Neuron (in vitro differentiated cells): ENCODE measurements around the gene ATF5.
"Not testable (repeated sequence)": the region's sequence is repeated elsewhere in the genome, so short reads cannot be mapped to it uniquely, and the experiment has no call there.

ENCODE experiments used
- H2AFZ ChIP-seq: one replicate; pipeline ENCODE4 v1.6.1; 2013; ENCODE audit warnings: low read depth, mild to moderate bottlenecking, inconsistent platforms, low read length, moderate library complexity
- H3K27me3 ChIP-seq: one replicate; pipeline ENCODE4 v1.6.1; 2013; ENCODE audit warnings: low read length; ENCODE audit not compliant: insufficient read depth
- H3K36me3 ChIP-seq: one replicate; pipeline ENCODE4 v1.6.1; 2013; ENCODE audit warnings: low read length; ENCODE audit not compliant: insufficient read depth
- H3K4me1 ChIP-seq: one replicate; pipeline ENCODE4 v1.6.1; 2013; ENCODE audit warnings: low read length; ENCODE audit not compliant: insufficient read depth
- H3K4me3 ChIP-seq: 2 replicates; pipeline ENCODE4 v1.5.1; 2013; ENCODE audit warnings: mild to moderate bottlenecking, low read length, moderate library complexity
- H3K9me3 ChIP-seq: one replicate; pipeline ENCODE4 v1.6.1; 2013; ENCODE audit warnings: low read length

Gene ATF5

GRCh38 chr19:49952479-49952836, 23.5 kb downstream of the ATF5 start:
- H3K9me3 ChIP-seq = no peaks in the 10 kb centered on the region

DNA sequence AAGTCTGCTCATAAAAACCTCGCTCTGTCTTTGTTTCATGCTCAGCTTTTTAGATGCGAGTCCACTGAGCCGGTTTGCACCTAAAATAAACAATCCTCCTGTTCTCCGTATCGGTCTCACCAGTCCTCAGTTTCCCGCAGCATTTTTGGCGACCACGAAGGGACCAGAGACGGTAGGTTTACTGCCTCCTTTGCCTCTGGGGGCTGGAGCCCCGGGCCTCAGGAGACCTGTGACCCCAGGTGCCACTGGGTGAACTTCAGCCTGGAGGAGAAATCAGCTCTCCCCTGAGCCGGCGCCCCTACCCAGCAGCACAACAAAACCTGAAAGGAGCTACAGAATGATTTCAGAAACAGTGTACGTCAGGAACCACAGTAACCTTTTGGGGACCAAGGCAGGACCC, 23.9 kb downstream of the ATF5 start:
- H3K27me3 ChIP-seq = no peaks in the 10 kb centered on the region
- no peaks in the 10 kb centered on the region for H3K9me3 ChIP-seq
- H3K4me3 ChIP-seq = no peak overlapping the region
- no peak overlapping the region for H2AFZ ChIP-seq
- no peaks in the 10 kb centered on the region for H3K36me3 ChIP-seq
- H3K4me1 ChIP-seq = peaks cover 17% of the 10 kb centered on the region

More at GRCh38 chr19:49952479-49952836, 23.5 kb downstream of the ATF5 start:
- no peak overlapping the region for H2AFZ ChIP-seq
- H3K27me3 ChIP-seq = no peaks in the 10 kb centered on the region
- H3K4me3 ChIP-seq = no peak overlapping the region
- H3K4me1 ChIP-seq = peaks cover 17% of the 10 kb centered on the region
- H3K36me3 ChIP-seq = no peaks in the 10 kb centered on the region

GRCh38 chr19:49953416-49953815, 24.4 kb downstream of the ATF5 start:
- Histone ChIP-seq H3K4me3 (no peak overlapping the region), H3K27me3 (no peaks in the 10 kb centered on the region), H3K36me3 (no peaks in the 10 kb centered on the region), H2AFZ (no peak overlapping the region), H3K9me3 (no peaks in the 10 kb centered on the region), H3K4me1 (peaks cover 17% of the 10 kb centered on the region)

DNA sequence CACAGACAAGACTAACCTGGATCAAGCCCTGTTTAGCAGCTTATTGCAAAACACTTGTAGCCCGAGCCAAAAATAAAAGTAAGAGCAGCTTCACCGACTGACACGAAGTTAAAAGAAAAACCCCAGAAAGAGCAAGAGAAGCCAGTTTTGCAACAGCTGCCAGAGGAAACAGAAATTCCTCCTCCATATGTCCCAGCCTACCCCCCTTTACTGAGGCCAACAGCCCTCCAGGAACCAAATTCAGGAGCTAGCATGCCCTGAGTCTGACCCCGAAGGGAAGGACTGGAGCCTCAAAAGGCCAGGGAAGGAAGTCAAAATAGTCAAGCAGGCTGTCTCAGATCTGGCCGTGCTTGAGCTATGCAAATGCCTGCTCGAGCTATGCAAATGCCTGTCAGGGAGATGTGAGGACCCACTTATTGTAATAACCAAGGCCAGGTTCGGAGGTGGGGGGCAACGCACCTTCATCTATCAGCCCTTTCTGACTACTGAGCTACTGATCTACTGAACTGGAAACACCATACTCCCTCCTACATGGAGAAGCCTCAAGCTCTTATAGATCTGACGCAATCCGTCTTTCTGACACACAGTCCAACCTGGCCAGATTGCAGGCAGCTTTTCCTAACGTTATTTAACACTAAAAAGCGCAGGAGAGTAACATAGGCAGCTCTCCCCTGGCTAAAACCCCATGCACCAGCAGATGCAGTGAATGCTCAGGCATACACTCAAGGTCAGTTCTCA, 25.3 kb downstream of the ATF5 start:
- H3K4me3 ChIP-seq = no peak overlapping the region
- no peaks in the 10 kb centered on the region for H3K9me3 ChIP-seq
- no peaks in the 10 kb centered on the region for H3K36me3 ChIP-seq
- no peak overlapping the region for H2AFZ ChIP-seq
- H3K27me3 ChIP-seq = no peaks in the 10 kb centered on the region
- peaks cover 17% of the 10 kb centered on the region for H3K4me1 ChIP-seq

- Histone ChIP-seq H3K27me3 (no peaks in the 10 kb centered on the region), H3K4me1 (peaks cover 13% of the 10 kb centered on the region), H2AFZ (no peak overlapping the region), H3K36me3 (no peaks in the 10 kb centered on the region), H3K9me3 (no peaks in the 10 kb centered on the region), H3K4me3 (no peak overlapping the region)
Measured at GRCh38 chr19:49954933-49955332, 25.9 kb downstream of the ATF5 start.

DNA sequence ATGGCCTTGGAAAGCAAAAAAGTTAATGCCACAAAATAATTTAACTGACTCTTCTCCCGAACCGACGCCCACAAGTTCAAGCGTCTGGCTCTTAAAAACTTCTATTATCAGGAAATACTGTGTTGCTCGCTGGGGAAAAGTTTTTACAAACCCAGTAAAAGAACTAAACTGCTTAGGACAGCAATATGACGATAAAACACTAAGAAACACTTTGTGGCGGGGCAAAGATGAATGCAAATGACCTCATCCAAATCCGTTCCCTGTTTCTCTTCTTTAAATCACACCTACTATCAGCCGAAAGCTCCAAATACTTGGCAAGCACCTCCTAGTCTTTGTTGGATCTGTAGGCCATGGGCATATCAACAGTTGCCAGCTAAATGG, 27.1 kb downstream of the ATF5 start:
- no peak overlapping the region for H2AFZ ChIP-seq
- peaks cover 9% of the 10 kb centered on the region for H3K4me1 ChIP-seq
- no peaks in the 10 kb centered on the region for H3K36me3 ChIP-seq
- H3K27me3 ChIP-seq = no peaks in the 10 kb centered on the region
- no peak overlapping the region for H3K4me3 ChIP-seq
- H3K9me3 ChIP-seq = no peaks in the 10 kb centered on the region

DNA sequence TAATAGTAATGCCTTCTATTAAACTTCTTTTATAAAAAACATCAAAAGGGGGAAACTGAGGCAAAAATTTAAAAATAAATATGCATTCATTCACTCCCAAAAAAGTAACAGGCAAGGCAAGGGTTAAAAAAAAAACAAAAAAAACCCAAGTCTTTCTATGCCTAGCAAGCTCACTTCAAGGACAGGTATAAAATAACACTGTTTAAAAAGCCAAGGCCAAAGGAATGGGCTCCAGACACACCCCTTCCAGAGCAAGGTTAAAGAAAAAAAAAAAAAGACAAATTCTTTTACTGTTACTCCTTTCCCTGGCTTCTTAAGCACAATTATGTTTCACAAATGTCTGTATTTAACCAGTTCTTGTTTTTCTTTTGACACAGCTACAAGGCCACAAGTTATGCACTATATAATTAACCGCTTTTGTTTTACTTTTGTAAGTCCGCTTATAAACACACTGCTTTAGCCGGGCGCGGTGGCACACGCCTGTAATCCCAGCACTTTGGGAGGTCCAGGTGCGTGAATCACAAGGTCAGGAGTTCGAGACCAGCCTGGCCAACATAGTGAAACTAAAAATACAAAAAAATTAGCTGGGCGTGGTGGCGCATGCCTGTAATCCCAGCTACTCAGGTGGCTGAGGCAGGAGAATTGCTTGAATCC, 28.4 kb downstream of the ATF5 start:
- H2AFZ ChIP-seq = no peak overlapping the region
- no peaks in the 10 kb centered on the region for H3K27me3 ChIP-seq
- H3K4me3 ChIP-seq = no peak overlapping the region
- peaks cover 9% of the 10 kb centered on the region for H3K4me1 ChIP-seq
- H3K36me3 ChIP-seq = no peaks in the 10 kb centered on the region
- no peaks in the 10 kb centered on the region for H3K9me3 ChIP-seq

GRCh38 chr19:49958144-49958543, 29.1 kb downstream of the ATF5 start:
- H3K9me3 ChIP-seq, H3K4me1 ChIP-seq, H3K4me3 ChIP-seq, H3K36me3 ChIP-seq, H2AFZ ChIP-seq, H3K27me3 ChIP-seq: not testable (repeated sequence)

- H3K27me3 ChIP-seq, H3K9me3 ChIP-seq: not testable (repeated sequence)
Measured at GRCh38 chr19:49958596-49958995, 29.6 kb downstream of the ATF5 start.

DNA sequence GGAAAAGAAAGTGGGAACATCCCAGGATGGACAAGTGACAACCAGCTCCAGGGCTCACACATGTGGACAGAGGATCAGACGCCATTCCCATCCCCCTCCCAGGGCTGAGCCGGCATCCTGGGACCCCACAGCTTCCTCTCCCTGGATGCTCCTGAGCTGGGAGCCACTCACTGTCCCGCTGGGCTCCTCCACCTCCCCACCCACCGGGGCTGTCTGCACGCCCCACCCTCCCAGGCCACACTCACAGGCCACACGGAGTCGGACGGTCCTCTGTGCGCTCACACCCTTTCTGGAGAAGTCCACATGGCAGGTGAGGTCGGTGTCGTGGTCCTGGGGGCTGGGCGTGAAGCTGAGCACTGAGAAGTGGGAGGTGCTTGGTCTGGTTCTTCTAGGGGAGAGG, 30.9 kb downstream of the ATF5 start:
- H3K36me3 ChIP-seq, H3K9me3 ChIP-seq, H3K4me1 ChIP-seq, H2AFZ ChIP-seq, H3K27me3 ChIP-seq, H3K4me3 ChIP-seq: not testable (repeated sequence)

More at GRCh38 chr19:49958596-49958995, 29.6 kb downstream of the ATF5 start:
- not testable (repeated sequence) for H3K4me3 ChIP-seq, H3K4me1 ChIP-seq, H3K36me3 ChIP-seq, H2AFZ ChIP-seq

- H3K4me1 ChIP-seq, H2AFZ ChIP-seq, H3K9me3 ChIP-seq, H3K4me3 ChIP-seq, H3K27me3 ChIP-seq, H3K36me3 ChIP-seq: not testable (repeated sequence)
Measured at GRCh38 chr19:49960980-49961379, 32.0 kb downstream of the ATF5 start, which contains the start of gene SIGLEC11. Gene SIGLEC11, minus strand, starts transcription at chr19:49961172. Its CDS starts 91 bp downstream, at chr19:49961081.

DNA sequence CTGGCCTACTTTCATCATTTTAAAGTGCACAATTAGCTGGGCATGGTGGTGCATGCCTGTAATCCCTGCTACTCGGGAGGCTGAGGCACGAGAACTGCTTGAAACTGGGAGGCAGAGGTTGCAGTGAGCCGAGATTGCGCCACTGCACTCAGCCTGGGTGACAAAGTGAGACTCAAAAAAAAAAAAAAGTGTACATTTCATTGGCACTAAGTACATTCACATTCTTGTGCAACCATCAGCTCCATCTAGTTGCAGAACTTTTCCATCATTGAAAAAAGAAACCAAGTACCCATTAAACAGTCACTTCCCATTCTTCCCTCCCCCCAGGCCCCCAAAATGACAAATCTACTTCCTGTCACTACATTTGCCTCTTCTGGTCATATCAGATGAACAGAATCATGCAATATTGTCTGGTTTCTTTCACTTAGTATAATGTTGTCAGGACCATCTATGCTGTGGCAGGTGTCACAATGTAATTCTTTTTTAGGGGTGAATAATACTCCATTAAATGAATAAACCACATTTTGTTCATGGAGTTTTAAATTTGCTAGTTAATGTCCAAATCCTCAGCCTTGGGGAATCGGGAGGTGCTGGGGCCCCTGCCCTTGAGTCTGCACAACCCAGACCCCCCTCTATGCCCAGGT, 39.4 kb downstream of the ATF5 start:
- H2AFZ ChIP-seq = no peak overlapping the region
- H3K27me3 ChIP-seq = no peaks in the 10 kb centered on the region
- no peaks in the 10 kb centered on the region for H3K36me3 ChIP-seq
- H3K9me3 ChIP-seq = no peaks in the 10 kb centered on the region
- H3K4me1 ChIP-seq = no peaks in the 10 kb centered on the region
- H3K4me3 ChIP-seq = no peak overlapping the region

GRCh38 chr19:49969355-49969754, 40.4 kb downstream of the ATF5 start:
- not testable (repeated sequence) for H3K36me3 ChIP-seq, H3K27me3 ChIP-seq, H3K4me3 ChIP-seq, H3K4me1 ChIP-seq, H2AFZ ChIP-seq, H3K9me3 ChIP-seq
